ENCODE measurements around the gene COL4A2.
"Not testable (repeated sequence)": the region's sequence is repeated elsewhere in the genome, so short reads cannot be mapped to it uniquely, and the experiment has no call there.

Gene COL4A2

GRCh38 chr13:110491869-110492678 is 185.0 kb downstream of the COL4A2 start:
- DNase-seq (ENCODE audit: insufficient read length) (no peak), FAIRE-seq (no peak)
- TF ChIP-seq TAF1 (IDR thresholded peaks at IDR 0.05; ENCODE audit: borderline replicate concordance, low read depth, low read length) (no peak), POLR2AphosphoS5 (IDR thresholded peaks at IDR 0.05; ENCODE audit: low read depth, low read length) (no peak), POLR2A (IDR thresholded peaks at IDR 0.05; ENCODE audit: low read depth, low read length) (no peak)

GRCh38 chr13:110492679-110493593 is 185.9 kb downstream of the COL4A2 start:
- TF ChIP-seq POLR2A (IDR thresholded peaks at IDR 0.05; ENCODE audit: low read depth, low read length) = no peak
- TF ChIP-seq TAF1 (IDR thresholded peaks at IDR 0.05; ENCODE audit: borderline replicate concordance, low read depth, low read length) = no peak
- no peak for TF ChIP-seq POLR2AphosphoS5 (IDR thresholded peaks at IDR 0.05; ENCODE audit: low read depth, low read length)
- no peak for FAIRE-seq

GRCh38 chr13:110493613-110494012 is 186.5 kb downstream of the COL4A2 start:
- DNase-seq (ENCODE audit: insufficient read length) (no peak), FAIRE-seq (no peak)
- no peak for TF ChIP-seq TAF1 (IDR thresholded peaks at IDR 0.05; ENCODE audit: borderline replicate concordance, low read depth, low read length)
- TF ChIP-seq POLR2AphosphoS5 (IDR thresholded peaks at IDR 0.05; ENCODE audit: low read depth, low read length) = no peak
- no peak for TF ChIP-seq POLR2A (IDR thresholded peaks at IDR 0.05; ENCODE audit: low read depth, low read length)

More at GRCh38 chr13:110492679-110493593, 185.9 kb downstream of the COL4A2 start:
- DNase-seq (ENCODE audit: insufficient read length) = no peak

- FAIRE-seq = no peak
- DNase-seq (ENCODE audit: insufficient read length) = no peak
- TF ChIP-seq POLR2AphosphoS5 (IDR thresholded peaks at IDR 0.05; ENCODE audit: low read depth, low read length) = no peak
- no peak for TF ChIP-seq TAF1 (IDR thresholded peaks at IDR 0.05; ENCODE audit: borderline replicate concordance, low read depth, low read length)
Measured at GRCh38 chr13:110495376-110495775, 188.3 kb downstream of the COL4A2 start.

GRCh38 chr13:110495881-110496280 is 188.8 kb downstream of the COL4A2 start:
- FAIRE-seq (no peak), DNase-seq (ENCODE audit: insufficient read length) (no peak)
- TF ChIP-seq POLR2A (IDR thresholded peaks at IDR 0.05; ENCODE audit: low read depth, low read length) (no peak), TAF1 (IDR thresholded peaks at IDR 0.05; ENCODE audit: borderline replicate concordance, low read depth, low read length) (no peak), POLR2AphosphoS5 (IDR thresholded peaks at IDR 0.05; ENCODE audit: low read depth, low read length) (no peak)

- no peak for TF ChIP-seq TAF1 (IDR thresholded peaks at IDR 0.05; ENCODE audit: borderline replicate concordance, low read depth, low read length)
- TF ChIP-seq POLR2AphosphoS5 (IDR thresholded peaks at IDR 0.05; ENCODE audit: low read depth, low read length) = no peak
- TF ChIP-seq POLR2A (IDR thresholded peaks at IDR 0.05; ENCODE audit: low read depth, low read length) = no peak
- DNase-seq (ENCODE audit: insufficient read length) (no peak), FAIRE-seq (no peak)
Measured at GRCh38 chr13:110496281-110496680, 189.2 kb downstream of the COL4A2 start.

- TF ChIP-seq POLR2A (IDR thresholded peaks at IDR 0.05; ENCODE audit: low read depth, low read length) (no peak), POLR2AphosphoS5 (IDR thresholded peaks at IDR 0.05; ENCODE audit: low read depth, low read length) (no peak), TAF1 (IDR thresholded peaks at IDR 0.05; ENCODE audit: borderline replicate concordance, low read depth, low read length) (no peak)
- FAIRE-seq = no peak
Measured at GRCh38 chr13:110497003-110497402, 189.9 kb downstream of the COL4A2 start.

GRCh38 chr13:110497896-110498295 is 190.8 kb downstream of the COL4A2 start:
- FAIRE-seq; DNase-seq (ENCODE audit: insufficient read length): not testable (repeated sequence)

More at GRCh38 chr13:110497003-110497402, 189.9 kb downstream of the COL4A2 start:
- no peak for DNase-seq (ENCODE audit: insufficient read length)

GRCh38 chr13:110498327-110498726 is 191.2 kb downstream of the COL4A2 start:
- DNase-seq (ENCODE audit: insufficient read length) (no peak), FAIRE-seq (no peak)

GRCh38 chr13:110498765-110499164 is 191.7 kb downstream of the COL4A2 start:
- DNase-seq (ENCODE audit: insufficient read length) (no peak), FAIRE-seq (no peak)
- TF ChIP-seq POLR2A (IDR thresholded peaks at IDR 0.05; ENCODE audit: low read depth, low read length) (no peak), POLR2AphosphoS5 (IDR thresholded peaks at IDR 0.05; ENCODE audit: low read depth, low read length) (no peak), TAF1 (IDR thresholded peaks at IDR 0.05; ENCODE audit: borderline replicate concordance, low read depth, low read length) (no peak)

More at GRCh38 chr13:110498327-110498726, 191.2 kb downstream of the COL4A2 start:
- TF ChIP-seq POLR2A (IDR thresholded peaks at IDR 0.05; ENCODE audit: low read depth, low read length) (no peak), POLR2AphosphoS5 (IDR thresholded peaks at IDR 0.05; ENCODE audit: low read depth, low read length) (no peak), TAF1 (IDR thresholded peaks at IDR 0.05; ENCODE audit: borderline replicate concordance, low read depth, low read length) (no peak)

- FAIRE-seq (no peak), DNase-seq (ENCODE audit: insufficient read length) (no peak)
- TF ChIP-seq TAF1 (IDR thresholded peaks at IDR 0.05; ENCODE audit: borderline replicate concordance, low read depth, low read length) = no peak
- no peak for TF ChIP-seq POLR2A (IDR thresholded peaks at IDR 0.05; ENCODE audit: low read depth, low read length)
- no peak for TF ChIP-seq POLR2AphosphoS5 (IDR thresholded peaks at IDR 0.05; ENCODE audit: low read depth, low read length)
Measured at GRCh38 chr13:110499621-110500281, 192.7 kb downstream of the COL4A2 start.
